GM19043 (cell line): ENCODE measurements around the gene REST.
"Not testable (repeated sequence)": the region's sequence is repeated elsewhere in the genome, so short reads cannot be mapped to it uniquely, and the experiment has no call there.

ENCODE experiments used
- ATAC-seq: cut with Tn5 transposase; IDR thresholded peaks from one replicate; pipeline ENCODE4 v1.9.1; 2021; ENCODE audit warnings: low read depth; ENCODE audit not compliant: unreplicated experiment

The REST gene

DNA sequence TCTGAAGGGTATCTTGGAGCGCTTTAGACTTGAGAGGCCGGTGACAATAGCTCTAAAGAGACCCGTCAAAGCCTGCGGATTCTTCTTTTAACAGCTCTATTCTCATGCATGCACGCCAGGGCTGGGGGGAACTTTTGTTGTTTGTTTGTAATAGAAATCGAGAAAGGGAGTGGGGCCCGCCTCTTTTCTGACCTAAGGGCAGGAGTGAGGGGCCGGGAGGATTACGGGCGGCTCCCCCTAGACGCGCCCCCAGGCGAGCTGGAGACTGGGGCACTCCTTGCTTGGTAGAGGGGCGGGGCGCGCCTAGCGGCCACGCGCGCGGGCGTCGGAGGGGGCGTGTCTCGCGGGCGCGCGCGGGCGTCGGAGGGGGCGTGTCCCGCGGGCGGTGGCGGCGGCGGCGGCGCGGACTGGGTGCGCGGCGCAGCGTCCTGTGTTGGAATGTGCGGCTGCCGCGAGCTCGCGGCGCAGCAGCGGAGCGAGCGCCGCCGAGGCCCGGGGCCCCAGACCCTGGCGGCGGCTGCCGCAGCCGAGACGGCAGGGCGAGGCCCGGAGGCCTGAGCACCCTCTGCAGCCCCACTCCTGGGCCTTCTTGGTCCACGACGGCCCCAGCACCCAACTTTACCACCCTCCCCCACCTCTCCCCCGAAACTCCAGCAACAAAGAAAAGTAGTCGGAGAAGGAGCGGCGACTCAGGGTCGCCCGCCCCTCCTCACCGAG is at the start of gene REST:
TSS of gene REST (plus strand) at position 412 of the 717 bp plus-strand sequence. CDS start 2,739 bp downstream, outside the sequence.
- peak; percentile 35 for ATAC-seq

GRCh38 chr4:56859841-56860240 is 47.9 kb upstream of the REST start:
- ATAC-seq = peak; percentile 58

DNA sequence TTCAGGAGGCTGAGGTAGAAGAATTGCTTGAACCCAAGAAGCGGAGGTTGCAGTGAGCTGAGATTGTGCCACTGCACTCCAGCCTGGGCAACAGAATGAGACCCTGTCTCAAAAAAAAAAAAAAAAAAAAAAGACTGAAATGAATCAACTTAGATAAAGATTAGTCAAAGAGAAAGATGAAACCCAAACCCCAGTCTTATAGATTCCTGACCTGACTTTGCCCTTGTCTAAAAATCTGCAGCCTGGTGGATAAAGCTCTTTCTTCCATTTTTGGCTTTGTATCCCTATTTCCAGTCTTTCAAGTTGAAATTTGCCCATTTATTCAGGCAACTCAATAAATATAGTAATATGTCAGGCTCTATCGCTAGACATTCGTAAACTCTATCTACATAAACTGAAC is 46.9 kb upstream of the REST start:
- no peak for ATAC-seq

DNA sequence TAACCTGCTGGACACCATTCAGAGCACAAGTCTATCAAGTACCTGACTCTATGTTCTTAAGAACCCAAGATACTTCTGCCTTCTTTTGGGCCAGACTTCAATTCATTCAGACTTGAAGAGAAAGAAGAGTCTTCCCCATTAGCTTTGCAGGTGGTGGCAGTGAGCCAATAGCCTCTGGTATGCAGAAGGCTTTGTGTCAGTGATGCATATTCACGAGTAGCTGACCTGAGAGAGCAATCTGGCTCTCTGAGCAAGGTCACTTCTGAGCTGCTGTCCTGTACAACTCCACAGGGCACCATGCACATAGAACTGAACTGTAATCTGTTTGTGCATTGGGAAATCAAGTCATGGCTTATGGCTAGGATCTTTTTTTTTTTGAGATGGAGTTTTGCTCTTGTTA is 46.3 kb upstream of the REST start:
- no peak for ATAC-seq

DNA sequence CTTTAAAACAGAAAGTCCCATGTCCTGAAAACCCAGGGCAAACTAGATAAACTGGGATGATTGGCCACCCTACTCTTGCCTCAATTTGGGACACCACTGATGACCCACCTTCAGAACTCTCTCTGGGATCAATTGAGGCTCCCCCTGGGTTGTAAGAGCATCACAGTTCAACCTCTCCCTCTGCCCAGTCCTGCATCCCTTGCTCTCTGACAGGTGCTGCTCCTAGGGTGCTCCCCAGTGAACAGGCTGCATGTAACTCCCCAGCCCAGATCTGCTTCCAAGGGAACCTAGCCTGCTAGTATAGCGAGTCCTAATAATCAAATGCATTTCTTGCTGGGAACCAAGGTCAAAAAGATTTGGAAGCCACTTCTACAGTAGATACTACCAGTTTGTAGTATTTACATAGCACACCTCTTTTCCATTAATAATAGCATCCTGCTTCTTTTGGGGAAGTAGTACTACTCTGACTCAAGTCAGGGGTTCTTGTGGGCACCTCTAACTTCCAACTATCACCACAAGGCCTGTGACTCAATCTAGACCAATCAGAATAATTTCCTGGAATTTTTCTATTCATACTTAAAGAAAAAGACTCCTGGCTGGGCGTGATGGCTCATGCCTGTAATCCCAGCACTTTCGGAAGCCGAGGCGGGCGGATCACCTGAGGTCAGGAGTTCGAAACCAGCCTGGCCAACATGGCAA is 44.1 kb upstream of the REST start:
- no peak for ATAC-seq

- ATAC-seq = no peak
Observed at GRCh38 chr4:56870946-56871345, 36.8 kb upstream of the REST start.

- ATAC-seq = no peak
Observed at GRCh38 chr4:56871371-56871866, 36.3 kb upstream of the REST start.

DNA sequence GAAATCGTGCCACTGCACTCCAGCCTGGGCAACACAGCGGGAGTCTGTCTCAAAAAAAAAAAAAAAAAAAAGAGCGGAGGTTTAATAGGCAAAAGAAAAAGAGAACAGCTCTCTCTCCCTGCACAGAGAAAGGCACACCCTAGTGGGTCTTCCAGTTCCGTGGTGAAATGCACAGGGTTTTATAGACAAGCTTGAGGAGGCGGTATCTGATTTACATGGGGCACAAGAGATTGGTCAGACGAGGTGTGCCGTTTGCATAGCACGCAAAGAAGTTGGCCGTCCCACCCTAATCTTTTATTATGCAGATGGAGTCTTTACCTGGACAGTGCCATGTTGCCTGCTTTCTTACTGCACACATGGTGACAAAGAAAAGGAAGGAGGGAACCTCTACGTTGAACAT is 33.5 kb upstream of the REST start:
- ATAC-seq = no peak

GRCh38 chr4:56874923-56875322 is 32.8 kb upstream of the REST start:
- ATAC-seq = no peak

DNA sequence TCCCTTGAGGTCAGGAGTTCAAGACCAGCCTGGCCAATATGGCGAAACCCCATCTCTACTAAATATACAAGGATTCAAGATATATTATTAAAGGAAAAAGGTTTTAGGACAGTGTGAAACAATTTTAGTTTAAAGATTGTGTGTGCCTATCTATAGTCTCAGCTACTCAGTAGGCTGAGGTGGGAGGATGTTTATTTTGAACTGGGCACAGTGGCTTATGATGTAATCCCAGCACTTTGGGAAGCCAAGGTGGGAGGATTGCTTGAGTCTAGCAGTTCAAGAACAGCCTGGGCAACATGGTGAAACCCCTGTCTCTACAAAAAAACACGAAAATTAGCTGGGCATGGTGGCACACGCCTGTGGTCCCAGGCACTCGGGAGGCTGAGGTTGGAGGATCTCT is 31.4 kb upstream of the REST start:
- ATAC-seq = no peak

DNA sequence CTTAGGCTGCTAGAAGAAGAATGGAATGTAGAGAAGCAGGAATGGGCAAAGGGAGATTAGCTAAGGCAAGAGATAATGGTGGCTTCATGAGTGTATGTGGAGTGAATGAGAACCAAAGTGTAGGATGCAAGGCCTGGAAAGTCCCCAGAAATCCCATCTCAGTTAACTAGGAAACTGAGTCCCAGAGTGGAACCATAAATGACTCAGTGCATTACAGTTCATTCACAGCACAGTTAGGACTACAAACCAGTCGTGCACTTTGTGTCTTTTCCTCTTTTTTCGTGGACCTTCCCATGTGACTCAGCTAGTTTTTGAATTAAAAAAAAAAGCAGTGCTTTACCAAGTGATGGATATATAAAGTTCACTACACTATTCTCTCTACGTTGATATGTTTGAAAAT is 27.7 kb upstream of the REST start:
- ATAC-seq = no peak

GRCh38 chr4:56880572-56880971 is 27.1 kb upstream of the REST start:
- no peak for ATAC-seq

DNA sequence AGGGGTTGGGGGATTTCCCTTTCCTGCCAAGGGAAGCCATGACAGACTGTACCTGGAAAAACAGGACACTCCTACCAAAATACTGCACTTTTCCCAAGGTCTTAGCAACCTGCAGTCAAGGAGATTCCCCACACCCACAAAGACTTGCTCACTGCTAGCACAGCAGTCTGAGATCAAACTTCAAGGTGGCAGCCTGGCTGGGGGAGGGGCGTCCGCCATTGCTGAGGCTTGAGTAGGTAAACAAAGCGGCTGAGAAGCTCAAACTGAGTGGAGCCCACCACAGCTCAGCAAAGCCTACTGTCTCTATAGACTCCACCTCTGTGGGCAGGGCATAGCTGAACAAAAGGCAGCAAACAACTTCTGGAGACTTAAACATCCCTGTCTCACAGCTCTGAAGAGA is 23.2 kb upstream of the REST start:
- not testable (repeated sequence) for ATAC-seq

DNA sequence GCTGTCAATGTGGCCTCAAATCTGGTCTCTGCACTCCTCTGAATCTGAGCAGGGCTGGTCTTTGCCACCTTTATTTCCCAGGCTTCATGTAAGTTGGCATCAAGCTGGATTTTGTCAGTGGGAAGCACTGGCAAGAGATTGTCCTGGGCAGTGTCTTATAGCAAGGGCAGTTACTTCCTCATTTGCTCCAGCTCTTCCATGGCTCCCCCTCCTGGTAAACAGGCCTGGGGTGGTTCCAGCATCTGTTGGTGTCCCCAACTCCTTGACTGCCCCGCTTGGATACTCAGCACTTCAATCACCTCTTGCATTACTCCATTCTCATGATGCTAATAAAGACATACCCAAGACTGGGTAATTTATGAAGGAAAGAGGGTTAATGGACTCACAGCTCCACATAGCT is 15.0 kb upstream of the REST start:
- ATAC-seq = no peak

- ATAC-seq = not testable (repeated sequence)
Observed at GRCh38 chr4:56897842-56898241, 9.9 kb upstream of the REST start.

DNA sequence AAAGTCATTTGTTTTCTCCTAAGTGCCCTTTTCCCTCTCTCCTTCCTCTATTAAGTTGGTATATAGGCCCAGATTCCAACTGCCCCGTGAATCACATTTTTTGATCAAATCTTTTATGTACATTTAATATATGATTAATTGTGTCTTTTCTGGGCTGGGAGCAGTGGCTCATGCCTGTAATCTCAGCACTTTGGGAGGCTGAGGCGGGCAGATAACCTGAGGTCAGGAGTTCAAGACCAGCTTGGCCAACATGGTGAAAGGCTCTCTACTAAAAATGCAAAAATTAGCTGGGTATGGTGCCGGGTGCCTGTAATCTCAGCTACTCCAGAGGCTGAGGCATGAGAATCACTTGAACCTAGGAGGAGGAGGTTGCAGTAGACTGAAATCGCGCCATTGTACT is 7.5 kb upstream of the REST start:
- not testable (repeated sequence) for ATAC-seq

- ATAC-seq = no peak
Observed at GRCh38 chr4:56902703-56903102, 5.0 kb upstream of the REST start.

DNA sequence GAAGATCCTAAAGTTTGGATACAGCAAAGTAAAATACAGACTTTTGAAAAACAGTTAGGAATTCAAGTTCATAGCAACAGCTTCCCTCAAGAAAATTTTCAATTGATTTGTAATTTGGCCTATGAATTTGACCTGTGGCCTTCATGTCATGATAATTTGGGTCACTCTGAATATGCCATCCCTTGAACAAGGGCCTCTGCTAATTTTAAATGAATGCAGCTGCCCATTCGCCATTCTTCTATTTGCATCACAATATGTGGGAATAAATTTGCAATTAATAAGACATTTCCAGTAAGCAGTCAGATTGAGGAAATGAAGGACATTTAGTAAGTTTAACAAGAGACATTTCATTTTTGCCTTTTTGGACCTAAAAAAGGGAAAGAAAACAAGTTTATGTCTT is 1.9 kb upstream of the REST start:
- ATAC-seq = no peak

DNA sequence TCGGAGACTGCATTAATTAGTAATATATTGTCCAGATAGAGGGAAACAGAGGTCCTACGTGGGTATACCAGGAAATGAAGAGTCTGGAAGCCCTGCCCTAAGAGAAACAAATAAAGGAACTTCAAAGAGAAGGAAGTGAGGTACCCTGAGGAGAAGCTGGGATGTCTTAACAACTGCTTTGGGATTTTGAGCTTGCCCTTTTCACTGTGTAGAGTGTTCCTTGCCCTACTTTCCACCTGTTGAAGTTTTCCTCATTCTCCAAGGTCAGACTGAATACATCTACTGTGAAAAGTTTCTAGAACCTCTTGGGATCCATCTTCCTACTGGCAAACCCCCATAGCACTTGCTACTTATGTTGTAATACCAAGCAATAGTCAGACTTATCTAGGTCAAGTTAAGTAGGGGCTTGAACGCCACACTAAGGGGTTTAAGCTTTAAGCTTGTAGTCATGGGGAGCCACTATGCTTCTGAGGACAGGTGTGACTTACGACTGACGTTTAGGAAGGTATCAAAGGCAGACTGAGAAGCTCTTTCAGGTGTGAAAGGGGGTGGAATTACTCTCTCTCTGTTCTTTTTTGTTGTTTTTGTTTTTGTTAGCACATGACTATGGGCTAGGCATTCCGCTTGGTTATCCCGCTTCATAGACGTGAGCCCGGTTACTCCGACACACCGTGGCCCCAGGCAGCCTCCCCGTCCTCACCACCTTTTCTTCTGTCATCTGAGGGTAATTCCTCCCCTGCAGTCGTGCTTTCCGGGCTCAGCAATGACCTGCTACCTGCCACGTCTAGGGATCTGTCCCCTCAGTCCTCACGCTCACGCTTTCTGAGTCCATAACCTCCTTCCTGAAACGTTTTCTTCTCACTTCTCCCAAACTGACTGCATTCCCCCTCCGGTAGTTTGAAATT is 959 bp upstream of the REST start:
- ATAC-seq = no peak

DNA sequence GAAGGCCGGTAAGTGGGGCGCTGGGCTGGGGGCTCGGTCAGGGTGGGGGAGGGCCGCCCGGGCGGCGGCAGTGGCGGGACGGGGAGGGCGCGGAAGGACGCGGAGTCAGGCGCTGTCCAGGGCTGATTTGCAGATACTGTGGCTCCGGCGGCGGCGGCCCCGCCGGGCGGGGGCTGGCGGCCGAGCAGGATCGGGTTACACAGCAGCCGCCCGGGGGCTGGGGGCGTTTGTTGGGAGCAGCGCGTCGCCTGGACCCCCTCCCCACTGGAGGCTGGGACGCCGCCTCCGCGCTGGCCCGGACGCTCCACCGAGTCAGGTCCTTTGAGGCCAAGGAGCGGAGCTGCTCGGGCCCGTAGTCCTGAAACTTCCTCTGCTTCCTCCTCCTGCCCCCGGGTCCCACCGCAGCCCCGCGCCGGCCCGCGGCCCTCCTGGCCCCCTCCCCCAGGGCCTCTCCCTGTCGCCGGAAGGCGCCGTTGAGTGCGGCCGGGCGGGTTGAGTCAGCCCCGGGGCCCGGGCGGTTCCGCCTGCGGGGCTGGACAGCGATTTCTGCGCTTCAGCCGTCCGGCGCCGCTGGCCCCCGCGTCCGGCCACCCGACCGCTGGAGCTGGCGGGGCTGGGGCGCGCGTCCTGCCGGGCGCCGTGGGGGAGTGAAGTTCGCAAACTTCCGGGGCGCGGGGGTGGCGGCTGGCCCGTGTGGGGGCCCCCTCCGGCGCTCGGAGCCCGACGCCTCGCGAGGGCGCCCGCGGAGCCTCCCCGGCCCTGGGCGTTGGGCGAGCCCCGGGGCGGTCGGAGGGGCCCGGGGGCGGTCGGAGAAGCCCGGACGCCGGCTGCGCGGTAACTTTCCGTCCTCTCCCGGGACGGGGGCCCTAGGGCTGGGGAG is 746 bp downstream of the REST start:
- peak; percentile 46 for ATAC-seq
